GM19239 (cell line): ENCODE data around the gene ABCA2.
"Not testable (repeated sequence)": the region's sequence is repeated elsewhere in the genome, so short reads cannot be mapped to it uniquely, and the experiment has no call there.

Source experiments
- DNase-seq: peaks from one replicate; pipeline ENCODE4 v3.0.0; 2011; ENCODE audit warnings: low spot score; ENCODE audit not compliant: insufficient read length
- FAIRE-seq: peaks from 2 replicates; lab custom pipeline; 2011; peaks lifted over from hg19 to GRCh38; lab: Jason Lieb, UNC

Gene ABCA2

DNA sequence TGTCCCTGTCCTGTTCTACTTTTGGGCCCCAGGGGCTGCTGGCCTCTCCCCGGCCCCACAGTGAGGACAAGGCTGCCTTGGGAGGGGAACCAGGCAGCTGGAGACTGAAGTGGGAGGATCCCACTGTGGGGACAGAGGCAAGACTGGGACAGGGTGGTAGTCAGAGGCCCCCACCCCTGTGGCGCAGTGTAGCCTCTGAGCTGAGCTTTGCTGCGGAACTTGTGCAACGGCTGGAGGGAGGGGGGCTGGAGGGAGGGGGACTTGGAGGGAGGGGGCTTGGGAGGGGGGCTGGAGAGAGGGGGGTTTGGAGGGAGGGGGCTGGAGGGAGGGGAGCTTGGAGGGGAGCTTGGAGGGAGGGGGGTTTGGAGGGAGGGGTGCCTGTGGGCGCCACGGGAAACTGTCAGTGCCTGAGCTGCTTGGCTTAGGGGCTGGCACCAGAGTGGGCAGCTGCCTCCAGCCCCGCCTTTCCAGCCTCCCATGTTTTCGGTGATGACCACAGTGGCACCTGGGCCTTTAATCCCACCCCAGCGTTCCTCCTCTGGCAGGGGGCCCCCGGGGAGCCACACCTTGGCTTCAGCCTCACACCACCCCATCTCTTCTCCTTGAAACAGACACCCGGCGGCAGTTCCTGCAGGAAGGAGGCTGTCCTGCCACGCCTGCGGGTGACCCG, 6.1 kb upstream of the ABCA2 start:
- FAIRE-seq (no peak), DNase-seq (no peak)

DNA sequence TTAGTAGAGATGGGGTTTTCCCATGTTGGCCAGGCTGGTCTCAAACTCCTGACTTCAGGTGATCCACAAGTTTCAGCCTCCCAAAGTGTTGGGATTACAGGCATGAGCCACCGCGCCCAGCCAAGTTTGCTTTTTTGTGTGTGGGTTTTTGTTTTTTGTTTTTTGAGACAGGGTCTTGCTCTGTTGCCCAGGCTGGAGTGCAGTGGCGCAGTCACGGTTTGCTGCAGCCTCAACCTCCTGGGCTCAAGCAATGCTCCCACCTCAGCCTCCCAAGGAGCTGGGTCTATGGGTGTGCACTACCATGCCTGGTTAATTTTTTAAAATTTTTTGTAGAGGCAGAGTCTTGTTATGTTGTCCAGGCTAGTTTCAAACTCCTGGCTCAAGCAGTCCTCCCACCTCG, 5.4 kb upstream of the ABCA2 start:
- not testable (repeated sequence) for FAIRE-seq, DNase-seq

DNA sequence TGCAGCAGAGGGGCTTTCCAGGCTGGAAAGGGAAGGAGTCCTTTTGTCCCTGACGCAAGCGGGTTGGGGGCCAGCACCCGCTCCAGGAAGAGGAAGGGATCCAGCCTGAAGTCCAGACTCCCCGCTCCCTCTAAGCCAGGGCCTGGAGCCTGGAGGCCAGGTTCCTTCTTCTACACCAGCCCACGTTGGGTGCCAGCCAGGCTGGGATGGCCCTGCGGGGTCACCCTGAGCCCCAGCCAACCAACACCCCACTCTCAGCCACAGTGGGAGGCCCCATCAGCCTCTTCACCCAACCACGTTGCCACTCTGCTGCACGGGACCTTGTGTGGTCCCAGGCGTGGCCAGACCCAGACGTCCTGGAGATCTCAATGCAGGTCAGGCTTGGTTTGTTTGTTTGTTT, 4.8 kb upstream of the ABCA2 start:
- DNase-seq, result no peak
- no peak for FAIRE-seq

DNA sequence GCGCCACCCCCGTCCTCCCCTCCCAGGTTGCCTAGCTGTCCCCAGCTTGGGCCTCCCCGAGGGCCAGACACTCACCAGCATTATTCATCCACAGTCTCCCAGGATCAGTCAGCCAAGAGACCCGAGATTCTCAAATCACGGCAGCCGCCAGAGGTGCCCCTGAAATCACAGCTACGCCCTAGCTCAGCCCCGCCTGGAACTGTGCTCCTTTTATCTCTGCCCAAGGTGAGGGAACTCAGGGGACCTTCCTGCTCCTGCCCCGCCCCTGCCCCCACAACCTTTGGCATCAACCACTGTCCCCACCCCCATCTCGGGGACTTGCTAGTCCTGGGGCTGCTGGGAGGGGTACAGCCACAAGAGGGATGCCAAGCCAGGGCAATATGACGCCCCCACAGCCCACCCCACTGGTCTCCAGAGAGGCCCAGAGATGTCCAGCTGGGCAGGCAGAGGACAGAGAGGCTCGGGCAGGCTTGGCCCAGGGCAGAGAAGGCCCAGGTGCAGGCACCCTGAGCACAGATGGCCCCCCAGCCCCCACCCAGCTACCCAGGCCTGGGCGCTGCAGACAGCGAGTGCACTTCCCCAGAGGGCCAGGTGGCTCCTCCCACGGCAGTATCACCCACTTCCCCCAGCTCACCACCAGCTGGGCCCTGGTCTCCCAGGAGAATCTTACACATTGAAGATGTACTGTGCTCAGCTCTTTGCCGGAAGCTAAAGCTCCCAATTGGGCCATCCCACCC, 4.0 kb upstream of the ABCA2 start, which contains the start of gene FUT7:
Gene FUT7 (minus strand): TSS at position 185 of the 737 bp plus-strand sequence. CDS start 97 bp downstream, at position 88.
- FAIRE-seq, result no peak

DNA sequence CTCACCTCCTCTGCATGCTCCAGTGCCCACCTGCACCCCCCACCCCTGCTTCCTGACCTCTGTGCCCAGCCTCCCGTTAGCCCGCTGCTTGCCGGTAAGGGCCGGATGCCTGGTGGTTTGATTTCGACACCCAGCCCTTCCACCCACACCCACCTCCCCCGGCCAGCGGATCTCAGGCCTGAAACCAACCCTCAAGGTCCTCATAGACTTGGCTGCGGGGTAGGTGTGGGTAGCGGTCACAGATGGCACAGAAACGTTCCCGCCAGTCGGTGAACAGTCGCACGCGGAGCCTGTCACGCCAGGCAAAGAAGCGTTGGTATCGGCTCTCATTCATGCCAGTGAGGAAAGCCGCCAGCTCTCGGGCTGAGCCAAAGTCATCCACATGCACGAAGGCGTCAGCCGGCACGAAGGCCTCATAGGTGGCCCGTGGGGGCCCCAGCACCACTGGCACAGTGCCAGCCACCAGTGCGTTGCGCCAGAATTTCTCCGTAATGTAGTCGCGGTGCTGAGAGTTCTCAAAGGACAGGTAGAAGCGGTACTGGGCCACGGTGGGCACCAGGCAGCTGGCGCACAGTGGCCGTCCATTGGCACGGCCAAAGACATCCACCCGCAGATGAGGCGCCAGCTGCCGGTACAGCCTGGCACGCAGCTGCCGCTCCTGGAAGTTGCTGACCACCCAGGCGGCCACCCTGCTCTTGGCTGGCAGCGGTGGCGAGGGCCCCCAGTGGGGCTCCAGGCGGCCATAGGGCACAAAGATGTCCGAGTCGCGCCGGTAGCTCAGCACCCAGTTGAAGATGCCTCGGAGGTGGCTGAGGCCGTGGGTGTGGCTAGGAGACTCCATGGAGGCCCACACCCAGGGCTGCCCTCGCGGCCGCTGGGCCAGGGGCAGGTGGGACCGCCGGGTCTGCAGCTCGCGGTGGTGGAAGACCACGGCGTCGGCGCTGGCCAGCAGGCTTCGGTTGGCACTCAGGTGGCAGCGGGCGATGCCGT, 2.8 kb upstream of the ABCA2 start:
- no peak for DNase-seq

More for the DNA sequence above, 4.0 kb upstream of the ABCA2 start, which contains the start of gene FUT7:
- DNase-seq, result no peak

DNA sequence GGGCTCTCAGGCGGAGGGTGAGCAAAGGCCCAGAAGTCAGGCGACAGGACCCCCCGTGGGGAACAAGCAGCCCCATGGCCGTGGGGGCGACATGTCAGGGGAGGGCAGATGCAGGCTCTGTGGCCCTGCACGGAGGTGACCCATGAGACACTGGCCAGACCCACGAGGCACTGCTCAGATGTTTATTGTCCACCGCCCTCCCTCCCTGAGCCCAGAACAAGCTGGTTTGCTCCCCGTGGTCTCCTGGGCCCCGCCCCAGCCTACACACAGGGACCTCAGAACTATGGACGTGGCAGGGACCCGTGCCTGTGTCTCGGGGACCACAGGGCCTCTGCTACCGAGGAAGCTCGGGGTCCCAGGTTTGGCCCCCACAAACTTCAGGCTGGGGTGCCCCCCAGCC, 2.0 kb upstream of the ABCA2 start:
- DNase-seq (no peak), FAIRE-seq (no peak)

More for the DNA sequence above, 2.8 kb upstream of the ABCA2 start:
- peak; percentile 60 for FAIRE-seq

DNA sequence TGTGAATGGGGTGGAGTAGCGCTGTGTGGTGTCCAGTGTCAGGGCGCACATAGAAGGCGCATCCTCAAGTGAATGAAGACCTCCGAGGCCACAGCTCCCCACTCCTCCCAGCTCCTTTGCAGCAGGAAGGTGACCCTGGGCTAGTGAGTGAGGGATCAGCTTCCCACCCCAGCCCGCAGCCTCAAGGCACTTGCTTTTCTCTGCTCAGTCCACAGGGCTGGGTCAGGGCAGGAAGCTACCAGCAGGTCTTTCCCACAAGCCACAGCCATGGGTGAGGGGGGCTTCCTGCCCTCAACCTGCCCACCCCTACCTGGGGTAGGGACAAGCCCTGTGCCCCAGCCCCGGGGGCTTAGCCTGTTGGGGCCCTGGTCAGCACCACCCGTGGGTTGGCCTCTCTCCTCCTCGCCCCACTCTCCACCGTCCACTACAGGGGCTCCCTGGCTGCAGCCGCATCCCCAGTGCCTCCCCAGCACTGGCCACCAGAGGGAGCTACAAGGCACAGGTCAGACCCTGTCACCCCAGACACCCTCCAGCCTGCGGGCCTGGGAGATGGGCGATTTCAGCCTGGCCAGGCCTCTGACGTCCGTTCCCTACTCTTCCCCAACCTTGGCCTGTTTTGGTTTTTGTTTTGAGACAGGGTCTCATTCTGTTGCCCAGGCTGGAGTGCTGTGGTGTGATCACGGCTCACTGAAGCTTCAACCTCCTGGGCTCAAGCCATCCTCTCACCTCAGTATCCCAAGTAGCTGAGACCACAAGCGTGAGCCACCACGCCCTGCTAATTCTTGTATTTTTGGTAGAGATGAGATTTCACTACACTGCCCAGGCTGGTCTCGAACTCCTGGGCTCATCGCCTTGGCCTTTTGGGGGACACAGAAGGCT, 1.3 kb upstream of the ABCA2 start:
- FAIRE-seq (peak; percentile 91), DNase-seq (peak; percentile 91)

DNA sequence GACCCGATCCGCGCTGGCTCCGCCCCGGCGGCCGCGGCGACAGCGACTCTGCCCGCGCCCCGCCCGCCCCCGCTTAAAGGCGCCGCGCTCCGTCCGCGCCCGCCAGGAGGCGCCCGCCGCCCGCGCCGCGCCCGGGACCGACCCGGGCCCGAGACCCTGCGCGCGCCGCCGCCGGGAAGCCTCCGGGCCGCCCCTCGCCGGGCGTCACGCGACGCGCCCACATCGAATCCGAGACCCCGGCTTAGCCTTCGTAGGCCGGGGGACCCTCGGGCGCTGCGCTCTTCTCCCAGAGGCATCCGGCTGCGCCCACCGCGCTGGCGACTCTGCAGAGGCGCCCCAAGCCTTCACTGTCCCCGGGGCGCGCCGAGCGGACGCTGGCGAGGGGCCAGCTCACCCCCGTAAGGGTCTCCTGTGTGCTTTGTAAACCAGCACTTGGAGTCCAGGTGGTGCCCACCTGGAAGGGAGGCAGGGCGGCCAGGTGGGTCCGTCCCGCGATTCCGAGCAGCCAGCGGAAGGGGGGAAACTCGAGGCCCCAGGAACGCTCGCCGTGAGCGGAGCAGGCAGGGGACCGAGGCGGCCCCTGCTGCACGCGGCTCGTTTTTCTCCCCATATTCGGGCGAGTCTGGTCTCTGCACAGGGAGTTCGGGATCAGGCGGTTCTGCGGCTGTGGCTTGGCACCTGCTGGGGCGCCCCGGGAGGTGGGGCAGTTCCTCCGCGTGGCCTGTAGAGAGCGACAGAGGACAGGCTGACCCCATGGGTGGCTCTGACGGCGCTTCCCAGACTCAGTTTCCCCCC, 423 bp upstream of the ABCA2 start:
- peak; percentile 82 for DNase-seq
- no peak for FAIRE-seq

DNA sequence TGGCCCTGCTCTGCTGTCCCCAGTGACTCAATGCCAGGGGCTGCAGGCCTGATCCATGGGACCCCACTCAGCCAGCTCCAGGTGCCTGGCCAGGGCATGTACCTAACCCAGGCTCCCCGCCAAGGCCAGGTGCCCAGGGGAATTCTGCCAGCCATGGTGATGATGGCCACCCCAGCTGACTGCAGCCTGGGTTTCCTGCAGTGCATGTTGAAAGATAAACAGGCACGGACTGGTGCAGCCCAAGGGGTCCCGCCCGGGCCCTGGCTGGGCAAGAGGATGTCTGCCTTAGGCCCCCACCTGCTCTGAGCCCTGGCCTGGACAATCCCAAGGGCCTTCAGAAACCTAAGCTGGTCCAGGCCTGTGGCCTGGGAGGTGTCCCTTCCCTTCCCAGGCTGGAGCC, 1.2 kb downstream of the ABCA2 start:
- DNase-seq, result no peak
- no peak for FAIRE-seq

DNA sequence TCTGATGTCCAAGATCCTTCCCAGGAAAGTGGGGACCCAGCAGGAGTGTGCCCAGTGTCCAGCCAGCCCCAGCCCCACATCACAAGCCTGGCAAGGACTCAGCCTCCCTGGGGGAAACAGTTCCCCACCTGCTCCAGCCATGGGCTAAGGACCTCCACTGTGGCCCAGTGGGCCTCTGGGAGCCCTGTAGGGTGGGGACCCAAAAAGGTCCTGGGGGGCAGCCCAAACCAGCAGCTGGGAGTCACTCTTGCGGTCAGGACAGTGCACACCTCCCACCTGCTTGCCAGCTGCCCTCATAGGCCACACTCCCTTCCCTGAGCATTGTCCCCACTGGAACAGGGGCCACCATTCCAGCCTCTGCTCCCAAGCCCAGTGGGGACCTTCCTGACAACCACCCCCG, 1.7 kb downstream of the ABCA2 start:
- DNase-seq (no peak), FAIRE-seq (no peak)

DNA sequence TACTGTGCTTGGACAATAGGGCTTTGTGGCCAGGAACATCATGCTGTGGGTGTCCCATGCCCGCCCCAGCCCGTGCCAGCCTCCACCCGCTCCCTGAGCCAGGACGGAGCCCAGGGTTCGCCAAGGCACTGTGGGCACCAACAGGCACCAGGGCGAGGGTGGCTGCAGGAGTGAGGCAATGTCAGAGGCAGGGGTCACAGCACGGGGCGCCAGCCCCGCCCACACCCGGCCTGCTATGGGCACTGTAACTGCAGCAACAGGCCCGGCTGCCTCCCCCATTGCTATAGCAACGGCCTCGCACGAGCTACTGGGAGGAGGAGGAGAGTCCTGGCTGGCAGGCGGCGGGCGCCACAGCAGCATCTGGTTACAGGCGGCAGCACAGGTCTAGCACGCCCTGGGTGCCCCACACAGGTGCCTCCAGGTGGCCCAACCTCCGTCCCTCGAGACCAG, 2.5 kb downstream of the ABCA2 start:
- FAIRE-seq, result no peak
- no peak for DNase-seq

DNA sequence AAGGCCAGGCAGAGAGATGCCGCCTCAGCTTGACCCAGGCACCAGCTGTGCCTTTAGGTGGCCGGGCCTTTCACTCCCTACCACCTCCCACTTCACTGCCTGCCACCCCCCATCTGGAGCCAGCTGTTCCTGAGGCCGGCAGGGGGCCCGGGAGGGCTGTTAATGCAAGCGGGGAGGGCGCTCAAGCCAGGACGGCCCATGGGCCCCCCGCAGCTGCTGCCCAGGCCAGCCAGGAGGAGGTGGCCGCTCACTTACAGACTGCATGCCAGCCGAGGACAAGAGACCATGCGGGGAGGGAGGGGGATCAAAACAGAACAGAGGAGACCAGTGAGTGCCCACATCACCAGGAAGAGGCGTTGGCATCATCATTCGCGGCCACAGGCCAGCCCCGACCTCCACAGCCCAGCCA, 4.5 kb downstream of the ABCA2 start:
- no peak for FAIRE-seq

DNA sequence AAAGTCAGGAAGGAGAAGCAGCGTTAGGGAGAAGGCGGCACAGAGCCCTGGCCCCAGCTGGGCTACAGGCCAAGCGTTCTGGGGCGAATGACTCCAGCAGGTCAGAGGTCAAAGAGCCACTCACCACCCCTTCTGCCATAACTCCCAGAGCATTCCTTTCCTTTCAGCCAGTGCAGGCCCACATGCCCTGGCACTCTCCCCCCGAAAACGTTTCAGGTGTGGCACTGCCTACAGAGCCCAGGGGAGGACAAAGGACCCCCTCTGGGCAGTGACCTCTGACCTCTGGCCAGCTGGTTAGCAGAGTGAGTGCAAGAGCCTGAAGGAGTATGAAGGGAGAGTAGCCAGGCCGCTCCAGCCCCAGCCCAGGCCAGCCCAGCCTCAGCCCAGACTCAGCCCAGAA, 4.9 kb downstream of the ABCA2 start:
- no peak for FAIRE-seq
- no peak for DNase-seq

More for the DNA sequence above, 4.5 kb downstream of the ABCA2 start:
- DNase-seq, result no peak

DNA sequence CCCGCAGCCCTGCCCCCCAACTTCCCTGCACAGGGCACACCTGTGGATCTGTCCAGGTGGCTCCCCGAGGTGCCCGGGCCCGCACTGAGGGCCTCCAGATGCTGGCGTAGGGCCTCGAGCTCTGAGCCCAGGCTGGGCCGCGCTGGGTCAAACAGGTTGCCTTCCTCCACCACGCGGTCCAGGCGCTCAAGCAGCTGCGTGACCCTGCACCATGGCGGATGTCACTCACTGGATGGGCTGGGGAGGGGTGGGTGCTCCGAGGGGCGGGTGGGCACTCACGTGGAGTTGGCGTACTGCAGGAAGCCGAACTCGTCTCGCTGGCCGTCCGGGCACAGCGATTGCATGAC, 5.4 kb downstream of the ABCA2 start:
- DNase-seq, result no peak
- FAIRE-seq, result no peak

DNA sequence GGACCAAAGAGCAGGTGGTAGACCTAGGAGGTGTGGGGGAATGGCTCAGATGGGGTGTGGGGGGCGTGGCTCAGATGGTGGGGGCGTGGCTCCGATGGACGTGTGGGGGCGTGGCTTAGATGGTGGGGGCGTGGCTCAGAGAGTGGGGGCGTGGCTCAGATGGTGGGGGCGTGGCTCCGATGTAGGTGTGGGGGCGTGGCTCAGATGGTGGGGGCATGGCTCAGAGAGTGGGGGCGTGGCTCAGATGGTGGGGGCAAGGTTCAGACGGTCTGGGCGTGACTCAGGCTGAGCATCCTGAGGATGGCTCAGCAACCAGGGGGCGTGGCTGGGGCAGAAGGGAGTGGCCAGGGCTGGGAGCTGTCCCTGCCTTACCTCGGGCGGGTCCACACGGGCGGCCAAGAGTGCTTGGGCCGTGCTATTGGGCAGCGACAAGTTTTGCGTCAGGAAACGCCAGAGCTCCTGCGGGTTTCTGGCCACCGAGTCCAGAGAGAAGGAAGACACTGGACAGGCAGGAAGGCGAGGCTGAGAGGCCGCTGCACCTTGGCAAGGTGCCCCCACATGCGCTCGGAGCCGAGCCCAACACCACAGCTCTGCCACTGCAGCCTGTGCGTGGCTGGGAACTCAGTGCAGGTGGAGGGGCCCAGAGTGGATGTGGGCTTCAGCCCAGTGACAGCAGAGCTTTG, 5.9 kb downstream of the ABCA2 start:
- FAIRE-seq (peak; percentile 77), DNase-seq (no peak)

DNA sequence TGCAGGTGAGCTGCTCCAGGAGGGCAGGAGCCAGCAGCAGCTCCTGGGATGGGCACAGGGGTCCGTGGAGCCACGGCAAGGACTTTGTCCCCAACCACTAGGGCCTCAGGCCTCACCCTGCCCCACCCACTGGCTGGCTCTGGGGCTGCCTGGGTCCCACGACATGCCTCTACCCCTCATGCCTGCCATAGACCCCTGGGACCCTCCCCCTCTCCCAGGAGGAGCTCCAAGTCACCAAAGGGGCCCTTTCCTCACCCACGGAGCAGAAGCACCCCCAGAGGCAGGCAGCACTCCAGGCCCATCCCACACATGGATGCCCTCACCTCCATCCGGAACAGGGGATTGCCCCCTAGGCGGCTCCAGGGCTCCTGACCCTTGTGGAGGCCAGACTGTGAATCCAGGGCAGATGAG, 6.5 kb downstream of the ABCA2 start:
- FAIRE-seq (no peak), DNase-seq (peak; percentile 64)

DNA sequence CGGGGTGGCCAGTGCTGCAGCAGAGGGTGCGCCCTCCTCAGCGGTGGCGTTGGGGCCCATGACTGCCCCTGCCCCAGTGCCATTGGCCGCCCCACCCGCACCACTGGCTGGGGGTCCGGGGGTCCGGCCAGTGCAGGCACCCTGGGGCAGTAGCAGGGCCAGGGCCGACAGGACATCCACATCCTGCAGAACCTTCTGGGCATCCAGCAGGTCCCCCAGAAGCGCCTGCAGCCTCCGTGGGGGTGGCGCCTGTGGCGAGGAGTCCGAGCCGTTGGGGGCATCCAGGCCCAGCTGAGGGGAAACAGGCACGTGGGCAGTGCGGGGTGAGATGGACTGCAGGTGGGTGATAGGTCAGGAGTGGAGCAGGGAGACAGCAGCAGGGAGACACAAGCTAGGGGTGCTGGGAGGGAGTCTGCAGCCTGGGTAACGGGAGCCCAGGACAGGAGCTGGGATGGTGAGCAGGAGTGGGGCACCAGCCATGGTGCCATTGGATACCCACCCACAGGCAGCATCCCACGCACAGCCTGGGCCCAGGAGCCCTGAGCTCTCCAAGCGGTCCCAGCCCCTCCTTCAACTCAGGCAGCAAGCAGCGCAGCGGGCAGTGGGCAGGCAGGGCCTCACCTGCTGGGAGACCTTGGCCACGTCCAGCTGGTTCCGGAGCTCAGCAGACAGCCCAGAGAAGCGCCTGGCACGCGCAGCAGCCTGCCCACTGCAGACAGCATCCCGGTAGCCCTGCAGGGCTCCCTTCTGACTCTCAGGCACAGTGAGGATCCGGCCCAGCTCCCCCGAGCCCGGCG, 7.1 kb downstream of the ABCA2 start:
- no peak for DNase-seq
- FAIRE-seq, result no peak
